IMR-90 (cell line): Measurements from ENCODE around the gene TNFAIP6. TPM values are rescaled to one million over a fixed set of nuclear protein-coding genes. Genes with fewer than 3 reads are reported as not detected.

ENCODE experiments used
- ATAC-seq: fragments of 200-7000 bp; cut with Tn5 transposase; 2 replicates; pipeline ENCODE4 v1.9.1; 2020; ENCODE audit warnings: low read depth, mild to moderate bottlenecking, moderate library complexity
- BruUV-seq: library from RNA; stranded (reverse); fragments of 400-500 nt; replicated peaks from 2 replicates; lab custom pipeline; 2021; lab: Mats Ljungman, UMichigan
- CTCF ChIA-PET: fragments of 300-600 bp; formaldehyde crosslinking; extraction: SDS; loops from one replicate; lab custom pipeline; 2021; ENCODE audit warnings: antibody characterized with exemption; lab: Yijun Ruan, JAX
- POLR2A ChIA-PET: fragments of 300-600 bp; sonication (Branson Sonifier 250); formaldehyde crosslinking; loops from one replicate; lab custom pipeline; 2022; ENCODE audit warnings: antibody characterized with exemption; ENCODE audit not compliant: unreplicated experiment; lab: Charles Lee
- DNase-seq: peaks from one replicate; pipeline ENCODE4 v3.0.0; 2013
- H2AFZ ChIP-seq: replicated peaks from 2 replicates; pipeline ENCODE3; 2013; ENCODE audit warnings: low read length, mild to moderate bottlenecking; ENCODE audit not compliant: poor library complexity
- H2AK5ac ChIP-seq: 2 replicates; pipeline ENCODE4 v1.6.1; 2013; ENCODE audit warnings: low read depth, low read length, inconsistent platforms
- H2AK9ac ChIP-seq: replicated peaks from 2 replicates; pipeline ENCODE3; 2013; ENCODE audit warnings: mild to moderate bottlenecking, low read depth, low read length, moderate library complexity; ENCODE audit not compliant: poor library complexity
- H2BK120ac ChIP-seq: 2 replicates; pipeline ENCODE4 v1.6.1; 2013; ENCODE audit warnings: low read depth, low read length, inconsistent platforms
- H2BK15ac ChIP-seq: 3 replicates; pipeline ENCODE4 v1.6.1; 2013; ENCODE audit warnings: low read depth, low read length, inconsistent platforms
- H2BK20ac ChIP-seq: 2 replicates; pipeline ENCODE4 v1.6.1; 2013; ENCODE audit warnings: low read depth, mild to moderate bottlenecking, inconsistent platforms, low read length, moderate library complexity
- H2BK5ac ChIP-seq: 2 replicates; pipeline ENCODE4 v1.6.1; 2013; ENCODE audit warnings: mild to moderate bottlenecking, low read depth, low read length, inconsistent platforms; ENCODE audit not compliant: poor library complexity, severe bottlenecking
- H3K14ac ChIP-seq: replicated peaks from 2 replicates; pipeline ENCODE4 v1.6.1; 2013; ENCODE audit warnings: low read depth, low read length, inconsistent platforms
- H3K18ac ChIP-seq: 2 replicates; pipeline ENCODE4 v1.6.1; 2013; ENCODE audit warnings: low read depth, low read length, control low read depth
- H3K23ac ChIP-seq: 2 replicates; pipeline ENCODE4 v1.6.1; 2013; ENCODE audit warnings: low read depth, low read length, inconsistent platforms
- H3K27ac ChIP-seq: 2 replicates; pipeline ENCODE4 v1.5.1; 2013; ENCODE audit warnings: mild to moderate bottlenecking, control low read depth, low read length; ENCODE audit not compliant: insufficient read depth
- H3K27me3 ChIP-seq: 2 replicates; pipeline ENCODE4 v1.6.1; 2013; ENCODE audit warnings: low read length; ENCODE audit not compliant: control insufficient read depth, insufficient read depth
- H3K36me3 ChIP-seq: 2 replicates; pipeline ENCODE4 v1.6.1; 2013; ENCODE audit warnings: low read length, mixed read lengths; ENCODE audit not compliant: control insufficient read depth, insufficient read depth
- H3K4ac ChIP-seq: 2 replicates; pipeline ENCODE4 v1.6.1; 2013; ENCODE audit warnings: low read depth, low read length, inconsistent platforms
- H3K4me1 ChIP-seq: 2 replicates; pipeline ENCODE4 v1.6.1; 2013; ENCODE audit warnings: low read length, mixed read lengths; ENCODE audit not compliant: control insufficient read depth, insufficient read depth
- H3K4me2 ChIP-seq: 2 replicates; pipeline ENCODE4 v1.6.1; 2013; ENCODE audit warnings: low read depth, mild to moderate bottlenecking, control low read depth, low read length, moderate library complexity
- H3K4me3 ChIP-seq: 2 replicates; pipeline ENCODE4 v1.5.1; 2013; ENCODE audit warnings: low read depth, mild to moderate bottlenecking, control low read depth, low read length, moderate library complexity; ENCODE audit not compliant: insufficient read depth
- H3K56ac ChIP-seq: 2 replicates; pipeline ENCODE4 v1.6.1; 2013; ENCODE audit warnings: low read length, inconsistent platforms; ENCODE audit not compliant: insufficient read depth; ENCODE audit errors: extremely low read depth
- H3K79me1 ChIP-seq, 2 experiments: 2 replicates each; pipeline ENCODE4 v1.6.1; 2013; ENCODE audit warnings: low read length in 2 of 2, inconsistent platforms in 1 of 2, low read depth in 1 of 2
- H3K9ac ChIP-seq: 2 replicates; pipeline ENCODE4 v1.6.1; 2013; ENCODE audit warnings: low read depth, low read length, control low read depth
- H3K9me1 ChIP-seq: 2 replicates; pipeline ENCODE4 v1.6.1; 2013; ENCODE audit warnings: low read length, inconsistent platforms; ENCODE audit not compliant: insufficient read depth
- H3K9me3 ChIP-seq: 2 replicates; pipeline ENCODE4 v1.6.1; 2013; ENCODE audit warnings: low read length; ENCODE audit not compliant: control insufficient read depth, insufficient read depth
- H4K20me1 ChIP-seq: 2 replicates; pipeline ENCODE4 v1.6.1; 2013; ENCODE audit warnings: low read length, inconsistent platforms; ENCODE audit not compliant: insufficient read depth
- H4K5ac ChIP-seq: 2 replicates; pipeline ENCODE4 v1.6.1; 2013; ENCODE audit warnings: mild to moderate bottlenecking, low read depth, low read length, control low read depth
- H4K8ac ChIP-seq, 2 experiments: 2 replicates each; pipeline ENCODE4 v1.6.1; 2013; ENCODE audit warnings: low read depth in 2 of 2, low read length in 2 of 2, control low read depth in 1 of 2, inconsistent platforms in 1 of 2
- H4K91ac ChIP-seq: 2 replicates; pipeline ENCODE4 v1.6.1; 2013; ENCODE audit warnings: low read depth, low read length, inconsistent platforms; ENCODE audit not compliant: insufficient read depth
- CEBPB ChIP-seq: IDR thresholded peaks from 2 replicates; pipeline ENCODE4 v1.6.1; 2012; ENCODE audit warnings: low read depth, low read length, improper control_type of control experiment
- CHD1 ChIP-seq: IDR thresholded peaks from 2 replicates; pipeline ENCODE4 v1.6.1; 2012; ENCODE audit warnings: low read depth, low read length, improper control_type of control experiment
- CTCF ChIP-seq: conservative IDR thresholded peaks from 2 replicates; pipeline ENCODE4 v1.5.1; 2012; ENCODE audit warnings: mild to moderate bottlenecking, low read depth, low read length, improper control_type of control experiment
- ELK1 ChIP-seq: fragments of 150-350 bp; IDR thresholded peaks from 2 replicates; pipeline ENCODE4 v1.6.1; 2016; ENCODE audit warnings: low read depth, mild to moderate bottlenecking, low read length, moderate library complexity, borderline replicate concordance
- FOS ChIP-seq: fragments of 150-350 bp; IDR thresholded peaks from 2 replicates; pipeline ENCODE4 v1.6.1; 2016; ENCODE audit warnings: low read depth, low read length
- MAZ ChIP-seq: IDR thresholded peaks from 2 replicates; pipeline ENCODE4 v1.6.1; 2012; ENCODE audit warnings: low read depth, mild to moderate bottlenecking, low read length, improper control_type of control experiment, moderate library complexity, borderline replicate concordance
- MXI1 ChIP-seq: IDR thresholded peaks from 2 replicates; pipeline ENCODE4 v1.6.1; 2012; ENCODE audit warnings: low read depth, mild to moderate bottlenecking, low read length, moderate library complexity, borderline replicate concordance
- POLR2A ChIP-seq: IDR thresholded peaks from 2 replicates; pipeline ENCODE4 v1.6.1; 2012; ENCODE audit warnings: mild to moderate bottlenecking, low read depth, low read length
- RCOR1 ChIP-seq: IDR thresholded peaks from 2 replicates; pipeline ENCODE4 v1.6.1; 2012; ENCODE audit warnings: mild to moderate bottlenecking, low read length, improper control_type of control experiment; ENCODE audit not compliant: insufficient replicate concordance
- RFX5 ChIP-seq: IDR thresholded peaks from 2 replicates; pipeline ENCODE4 v1.8.0; 2012; ENCODE audit warnings: low read depth, mild to moderate bottlenecking, low read length, moderate library complexity
- SMC3 ChIP-seq: fragments of 150-350 bp; IDR thresholded peaks from 2 replicates; pipeline ENCODE4 v1.6.1; 2016; ENCODE audit warnings: low read depth, mild to moderate bottlenecking, antibody characterized with exemption, low read length, moderate library complexity
- USF2 ChIP-seq: fragments of 150-350 bp; IDR thresholded peaks from 2 replicates; pipeline ENCODE4 v1.6.1; 2017; ENCODE audit warnings: mild to moderate bottlenecking, antibody characterized with exemption, low read length, low read depth
- whole genome bisulfite sequencing, 2 experiments: methylation state at CpG; one replicate each; pipeline versions ENCODE4 v1.1.5 to v1.1.7; 2013; ENCODE audit warnings: missing lambda C conversion rate in 2 of 2; ENCODE audit not compliant: insufficient read length in 1 of 2; ENCODE audit errors: extremely low coverage in 2 of 2; 5-methylcytosine and 5-hydroxymethylcytosine counted together
- dilution Hi-C: fragments of 300-500 bp; cut with HindIII; formaldehyde crosslinking; loops from one replicate; pipeline ENCODE4 v1.14.3; 2018; ENCODE audit warnings: low sequenced_read_pairs; ENCODE audit not compliant: unreplicated experiment
- in situ Hi-C: fragments of 300-500 bp; cut with MboI; formaldehyde crosslinking; loops from 3 replicates; pipeline ENCODE4 v1.14.3; 2019; ENCODE audit warnings: low sequenced_read_pairs, inconsistent platforms, mixed read lengths
- intact Hi-C: fragments of 100-400 bp; cut with micrococcal nuclease; formaldehyde crosslinking; loops from 2 replicates; pipeline ENCODE4 v1.10.0; 2022
- polyA plus RNA-seq, 3 experiments: library from polyadenylated mRNA; depleted of rRNA; stranded (reverse); fragments of >200 nt; gene quantifications; 2 replicates each; pipeline ENCODE4 v1.2.3, GENCODE V29; 2012; ENCODE audit warnings: low replicate concordance in 1 of 3
- total RNA-seq: library from RNA; depleted of rRNA; stranded (reverse); fragments of >200 nt; gene quantifications from 2 replicates; pipeline ENCODE4 v1.2.3, GENCODE V29; 2012

Gene TNFAIP6
- total and polyA plus RNA-seq, 2 of the 4 experiments (the other 2 are of a cell fraction) = 1.8 to 2.9 TPM

- peaks cover 38% of the 10 kb centered on the region for H3K36me3 ChIP-seq
- H3K4me2 ChIP-seq = no peak overlapping the region
- TF ChIP-seq MAZ = no peak
- TF ChIP-seq MXI1 = no peak
- TF ChIP-seq USF2 = no peak
- TF ChIP-seq FOS = no peak
- TF ChIP-seq CHD1 = no peak
- TF ChIP-seq RCOR1 = no peak
- TF ChIP-seq ELK1 = no peak
- TF ChIP-seq CTCF = no peak
- no peak for TF ChIP-seq CEBPB
- no peak for TF ChIP-seq SMC3
- no peak for TF ChIP-seq RFX5
- no peak for TF ChIP-seq POLR2A
- H3K9me1 ChIP-seq = no peaks in the 10 kb centered on the region
- H3K27me3 ChIP-seq = no peaks in the 10 kb centered on the region
- no peaks in the 10 kb centered on the region for H4K20me1 ChIP-seq
- no peak overlapping the region for H4K91ac ChIP-seq
- no peak overlapping the region for H3K4me3 ChIP-seq
- H4K8ac ChIP-seq = no peak overlapping the region
- H3K27ac ChIP-seq = no peak overlapping the region
- intact Hi-C loops (no loop called here), in situ Hi-C loops (loop anchor here (10.0 kb wide), 2 partner anchors 123 to 153 kb away; partner anchors contain the start of gene RBM43), dilution Hi-C loops (no loop called here)
- H2AK5ac ChIP-seq = no peak overlapping the region
- H3K4me1 ChIP-seq = no peaks in the 10 kb centered on the region
- ATAC-seq (no peak), DNase-seq (no peak)
- no peak overlapping the region for H2AFZ ChIP-seq
- no TSS peak for BruUV-seq
- POLR2A ChIA-PET = interaction anchor here (0.6 kb wide), 1 partner anchor 8 kb away, joined by 4 read pairs; no protein-coding TSS in a partner anchor
- no peaks in the 10 kb centered on the region for H3K9me3 ChIP-seq
- no peak overlapping the region for H2BK120ac ChIP-seq
- H4K5ac ChIP-seq = no peak overlapping the region
- no peak overlapping the region for H2BK15ac ChIP-seq
- no peak overlapping the region for H3K56ac ChIP-seq
- H3K18ac ChIP-seq = no peak overlapping the region
- no peak overlapping the region for H3K9ac ChIP-seq
- WGBS, 2 experiments = no CpG with 5 or more reads among the region's 3 CpGs
- peaks cover 26 to 35% of the 10 kb centered on the region in 2 experiments for H3K79me1 ChIP-seq
- no peak overlapping the region for H3K23ac ChIP-seq
- no peak overlapping the region for H2BK20ac ChIP-seq
- CTCF ChIA-PET = no interaction called here
- H2BK5ac ChIP-seq = no peak overlapping the region
- H3K4ac ChIP-seq = no peak overlapping the region
- H2AK9ac ChIP-seq = no peak overlapping the region
- H3K14ac ChIP-seq = no peak overlapping the region
Measured at GRCh38 chr2:151417650-151418049, 60.3 kb downstream of the TNFAIP6 start.
